Prostate gland (tissue), 2 donors: ENCODE results near the gene PTTG1. TPM values are rescaled to one million over a fixed set of nuclear protein-coding genes. Genes with fewer than 3 reads are reported as not detected.

Experiments
- DNase-seq: peaks from one replicate; pipeline ENCODE4 v3.0.0-alpha.2; 2019; ENCODE audit warnings: low spot score
- H3K27ac ChIP-seq, 2 donors: fragments of 200-600 bp; sonication (generic); 2 replicates each; pipeline ENCODE4 v1.5.1; 2017 to 2019
- H3K27me3 ChIP-seq: fragments of 200-600 bp; sonication (generic); replicated peaks from 2 replicates; pipeline ENCODE4 v1.5.1; 2019; ENCODE audit not compliant: insufficient read depth
- H3K36me3 ChIP-seq, 2 donors: fragments of 200-600 bp; sonication (generic); 1 replicate in 1 of 2; 2 replicates in 1 of 2; pipeline versions ENCODE4 v1.5.1 to v1.8.1; 2017 to 2019
- H3K4me1 ChIP-seq: fragments of 200-600 bp; sonication (generic); replicated peaks from 2 replicates; pipeline ENCODE4 v1.5.1; 2019
- H3K4me3 ChIP-seq, 2 donors: fragments of 200-600 bp; sonication (generic); 2 replicates each; pipeline ENCODE4 v1.5.1; 2017 to 2019
- H3K9me3 ChIP-seq: fragments of 200-600 bp; sonication (generic); 2 replicates; pipeline ENCODE4 v1.5.1; 2017
- POLR2A ChIP-seq: fragments of 450-650 bp; IDR thresholded peaks from one replicate; pipeline ENCODE4 v1.6.1; 2016; ENCODE audit warnings: antibody characterized with exemption, mild to moderate bottlenecking
- POLR2AphosphoS5 ChIP-seq: sonication (generic); formaldehyde crosslinking; IDR thresholded peaks from one replicate; pipeline ENCODE4 v1.6.1; 2017; ENCODE audit warnings: antibody characterized with exemption
- WGBS: methylation state at CpG from one replicate; pipeline ENCODE4 v1.1.5; 2018; 5-methylcytosine and 5-hydroxymethylcytosine counted together
- intact Hi-C: fragments of 100-400 bp; cut with DNase I; formaldehyde crosslinking; loops from one replicate; pipeline ENCODE4 v1.14.2; 2022
- total RNA-seq, 2 donors: library from RNA; depleted of rRNA; stranded (reverse); fragments of >200 nt; gene quantifications; one replicate each; pipeline ENCODE4 v1.1.0, GENCODE V29; 2016
- TF ChIP-seq, protein P1 (sequence below), 4 experiments: fragments of 200-600 bp in 2 of 4; fragments of 450-650 bp in 2 of 4; sonication (generic) in 2 of 4; IDR thresholded peaks; 1 replicate in 3 of 4; 2 replicates in 1 of 4; pipeline ENCODE4 v1.5.1; 2016 to 2019; ENCODE audit warnings: antibody characterized with exemption in 4 of 4, mild to moderate bottlenecking in 2 of 4, moderate library complexity in 2 of 4

PTTG1 gene
- total RNA-seq, 2 donors from 2014 or later = 4.3 to 44.9 TPM

DNA sequence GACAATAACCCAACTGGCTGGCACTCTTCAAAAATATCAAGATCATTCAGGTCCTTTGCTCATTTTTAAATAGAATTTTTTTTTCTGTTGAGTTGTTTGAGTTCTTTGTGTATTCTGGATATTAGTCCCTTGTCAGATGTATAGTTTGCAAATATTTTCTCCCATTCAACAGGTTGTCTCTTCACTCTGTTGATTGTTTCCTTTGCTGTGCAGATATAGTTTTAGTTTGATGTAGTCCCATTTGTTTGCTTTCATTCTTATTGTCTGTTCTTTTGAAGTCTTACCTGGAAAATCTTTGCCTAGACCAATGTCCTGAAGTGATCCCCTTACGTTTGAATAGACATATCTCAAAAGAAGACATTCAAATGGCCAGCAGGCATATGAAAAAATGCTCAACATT, 22.8 kb downstream of the PTTG1 start:
- WGBS = 66% methylated on average over 1 of the region's 1 CpG
- no peak for DNase-seq
- intact Hi-C loops = no loop called here

DNA sequence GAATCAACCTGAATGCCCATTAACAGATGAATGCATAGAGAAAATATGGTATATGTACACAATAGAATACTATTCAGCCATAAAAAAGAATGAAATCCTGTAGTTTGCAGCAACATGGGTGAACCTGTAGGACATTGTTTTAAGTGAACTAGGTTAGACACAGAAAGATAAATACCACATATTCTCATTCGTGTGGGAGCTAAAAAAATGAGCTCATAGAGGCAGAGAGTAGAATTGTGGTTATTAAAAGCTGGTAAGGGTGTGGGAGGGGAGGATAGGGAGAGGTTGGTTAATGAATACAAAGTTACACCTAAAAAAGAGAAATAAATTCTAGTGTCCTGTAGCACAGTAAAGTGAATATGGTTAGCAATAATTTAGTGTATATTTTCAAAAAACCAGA, 23.5 kb downstream of the PTTG1 start:
- Histone ChIP-seq H3K27me3 (no peaks in the 10 kb centered on the region), H3K27ac (no peak overlapping the region), H3K4me3 (no peak overlapping the region), H3K9me3 (no peaks in the 10 kb centered on the region), H3K36me3 (no peaks in the 10 kb centered on the region), H3K4me1 (no peaks in the 10 kb centered on the region)
- TF ChIP-seq POLR2A = no peak
- intact Hi-C loops = no loop called here
- DNase-seq = no peak
- 69% methylated on average over 1 of the region's 1 CpG for WGBS

More for the DNA sequence above, 22.8 kb downstream of the PTTG1 start:
- Histone ChIP-seq H3K27me3 (no peaks in the 10 kb centered on the region), H3K9me3 (no peaks in the 10 kb centered on the region), H3K4me1 (no peaks in the 10 kb centered on the region), H3K36me3 (no peaks in the 10 kb centered on the region), H3K27ac (no peak overlapping the region), H3K4me3 (no peak overlapping the region)
- TF ChIP-seq, protein P1, sequence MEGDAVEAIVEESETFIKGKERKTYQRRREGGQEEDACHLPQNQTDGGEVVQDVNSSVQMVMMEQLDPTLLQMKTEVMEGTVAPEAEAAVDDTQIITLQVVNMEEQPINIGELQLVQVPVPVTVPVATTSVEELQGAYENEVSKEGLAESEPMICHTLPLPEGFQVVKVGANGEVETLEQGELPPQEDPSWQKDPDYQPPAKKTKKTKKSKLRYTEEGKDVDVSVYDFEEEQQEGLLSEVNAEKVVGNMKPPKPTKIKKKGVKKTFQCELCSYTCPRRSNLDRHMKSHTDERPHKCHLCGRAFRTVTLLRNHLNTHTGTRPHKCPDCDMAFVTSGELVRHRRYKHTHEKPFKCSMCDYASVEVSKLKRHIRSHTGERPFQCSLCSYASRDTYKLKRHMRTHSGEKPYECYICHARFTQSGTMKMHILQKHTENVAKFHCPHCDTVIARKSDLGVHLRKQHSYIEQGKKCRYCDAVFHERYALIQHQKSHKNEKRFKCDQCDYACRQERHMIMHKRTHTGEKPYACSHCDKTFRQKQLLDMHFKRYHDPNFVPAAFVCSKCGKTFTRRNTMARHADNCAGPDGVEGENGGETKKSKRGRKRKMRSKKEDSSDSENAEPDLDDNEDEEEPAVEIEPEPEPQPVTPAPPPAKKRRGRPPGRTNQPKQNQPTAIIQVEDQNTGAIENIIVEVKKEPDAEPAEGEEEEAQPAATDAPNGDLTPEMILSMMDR (IDR thresholded peaks at IDR 0.05) = no peak
- TF ChIP-seq POLR2AphosphoS5 = no peak
- no peak for TF ChIP-seq POLR2A

DNA sequence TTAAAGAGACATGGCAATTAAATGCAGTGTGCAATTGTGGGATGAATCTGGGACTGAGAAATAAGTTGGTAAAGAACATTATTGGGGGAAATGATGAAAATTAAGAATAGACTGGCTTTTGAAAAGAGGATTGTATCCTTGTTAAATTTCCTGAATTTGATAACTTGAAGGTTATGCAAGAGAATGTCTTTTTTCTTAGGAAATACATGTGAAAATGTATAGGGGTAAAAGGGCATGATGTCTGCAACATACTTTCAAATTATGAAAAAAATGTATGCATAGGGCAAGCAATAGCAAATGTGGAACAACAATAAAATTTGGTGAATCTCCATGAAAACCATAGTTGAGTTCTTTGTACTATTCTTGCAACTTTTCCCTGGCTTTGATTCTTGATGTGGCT, 24.1 kb downstream of the PTTG1 start:
- H3K27me3 ChIP-seq = no peaks in the 10 kb centered on the region
- H3K36me3 ChIP-seq = no peaks in the 10 kb centered on the region
- no peak overlapping the region for H3K4me3 ChIP-seq
- no peak for DNase-seq
- intact Hi-C loops = no loop called here
- H3K27ac ChIP-seq = no peak overlapping the region
- H3K4me1 ChIP-seq = no peaks in the 10 kb centered on the region
- no peak for TF ChIP-seq POLR2A
- TF ChIP-seq, protein P1 (IDR thresholded peaks at IDR 0.05) = no peak
- no peak for TF ChIP-seq POLR2AphosphoS5
- H3K9me3 ChIP-seq = no peaks in the 10 kb centered on the region

DNA sequence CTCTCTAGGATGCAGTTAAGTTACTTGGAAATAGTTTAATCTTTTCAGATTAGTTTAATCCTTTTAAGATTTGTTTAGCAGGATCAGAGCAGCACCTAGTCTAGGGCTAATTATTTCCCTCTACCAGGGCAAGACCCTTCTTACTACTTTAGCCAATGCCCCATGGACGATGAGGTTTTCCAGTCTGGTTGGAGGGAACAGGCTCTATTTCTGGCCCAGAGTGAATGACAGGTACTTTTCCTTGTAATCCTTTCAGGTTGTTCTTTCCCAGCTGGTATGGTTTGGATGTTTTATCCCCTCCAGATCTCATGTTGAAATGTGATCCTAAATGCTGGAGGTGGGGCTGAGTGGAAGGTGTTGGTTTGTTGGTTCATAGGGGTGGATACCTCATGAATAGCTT, 27.2 kb downstream of the PTTG1 start:
- intact Hi-C loops = no loop called here
- no peaks in the 10 kb centered on the region for H3K9me3 ChIP-seq
- DNase-seq = no peak
- no peaks in the 10 kb centered on the region for H3K27me3 ChIP-seq
- no peaks in the 10 kb centered on the region for H3K36me3 ChIP-seq
- H3K27ac ChIP-seq = no peak overlapping the region
- TF ChIP-seq POLR2AphosphoS5 = no peak
- TF ChIP-seq, protein P1 (IDR thresholded peaks at IDR 0.05) = no peak
- TF ChIP-seq POLR2A = no peak
- 82% methylated on average over 1 of the region's 1 CpG for WGBS
- no peaks in the 10 kb centered on the region for H3K4me1 ChIP-seq
- no peak overlapping the region for H3K4me3 ChIP-seq

DNA sequence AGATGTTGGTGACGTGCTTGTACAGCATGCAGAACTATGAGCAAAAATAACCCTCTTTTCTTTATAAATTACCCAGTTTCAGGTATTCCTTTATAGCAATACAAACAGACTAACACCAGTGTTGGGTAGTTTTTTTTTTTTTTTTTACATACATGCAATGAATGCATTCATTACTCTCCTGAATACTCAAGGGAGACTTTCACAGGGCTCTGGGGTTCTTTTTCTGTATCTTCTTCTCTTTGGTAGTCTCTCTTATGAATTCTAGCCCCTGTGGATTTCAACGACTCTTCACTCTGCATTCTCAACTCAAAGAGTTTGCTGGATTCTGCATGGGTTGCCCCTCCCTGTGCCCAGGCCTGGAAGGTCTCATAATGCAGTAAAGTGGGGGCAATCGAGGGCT, 27.8 kb downstream of the PTTG1 start:
- intact Hi-C loops = no loop called here
- Histone ChIP-seq H3K9me3 (no peaks in the 10 kb centered on the region), H3K27me3 (no peaks in the 10 kb centered on the region), H3K4me1 (no peaks in the 10 kb centered on the region), H3K36me3 (no peaks in the 10 kb centered on the region), H3K4me3 (no peak overlapping the region), H3K27ac (no peak overlapping the region)
- no peak for DNase-seq
- no peak for TF ChIP-seq POLR2AphosphoS5
- no peak for TF ChIP-seq POLR2A
- TF ChIP-seq, protein P1 (IDR thresholded peaks at IDR 0.05) = no peak
- WGBS = 91% methylated on average over 3 of the region's 3 CpGs
